GM23338 (cell line): Measurements from ENCODE around the gene SYT12. TPM values are rescaled to one million over a fixed set of nuclear protein-coding genes. Genes with fewer than 3 reads are reported as not detected.

Source experiments
- ATAC-seq: fragments of 200-7000 bp; cut with Tn5 transposase; 3 replicates; pipeline ENCODE4 v1.9.1; 2020
- DNase-seq: peaks from one replicate; pipeline ENCODE4 v3.0.0-alpha.2; 2015; ENCODE audit warnings: low spot score
- H2AFZ ChIP-seq: fragments of 200-600 bp; sonication (generic); 2 replicates; pipeline ENCODE4 v1.8.0; 2016; ENCODE audit warnings: antibody characterized with exemption, mild to moderate bottlenecking, moderate library complexity
- H3F3A ChIP-seq: fragments of 200-600 bp; sonication (generic); replicated peaks from 2 replicates; pipeline ENCODE4 v1.8.0; 2017; ENCODE audit warnings: antibody characterized with exemption, mixed run types, low read depth
- H3K27ac ChIP-seq: fragments of 200-600 bp; sonication (generic); 2 replicates; pipeline ENCODE4 v1.6.1; 2016; ENCODE audit warnings: low read depth
- H3K27me3 ChIP-seq: fragments of 200-600 bp; sonication (generic); 2 replicates; pipeline ENCODE4 v1.8.0; 2016; ENCODE audit warnings: mild to moderate bottlenecking, mixed run types, moderate library complexity; ENCODE audit not compliant: insufficient read depth
- H3K36me3 ChIP-seq: fragments of 200-600 bp; sonication (generic); 2 replicates; pipeline ENCODE4 v1.8.0; 2016; ENCODE audit warnings: mild to moderate bottlenecking; ENCODE audit not compliant: insufficient read depth
- H3K4me1 ChIP-seq: fragments of 200-600 bp; sonication (generic); 2 replicates; pipeline ENCODE4 v1.8.0; 2016; ENCODE audit warnings: mild to moderate bottlenecking, moderate library complexity; ENCODE audit not compliant: insufficient read depth
- H3K4me2 ChIP-seq: fragments of 200-600 bp; sonication (generic); 2 replicates; pipeline ENCODE4 v1.7.1; 2017; ENCODE audit warnings: mixed run types
- H3K4me3 ChIP-seq: fragments of 200-600 bp; sonication (generic); 2 replicates; pipeline ENCODE4 v1.6.1; 2016; ENCODE audit warnings: mixed run types
- H3K79me2 ChIP-seq: fragments of 200-600 bp; sonication (generic); replicated peaks from 2 replicates; pipeline ENCODE4 v1.8.0; 2017; ENCODE audit warnings: mild to moderate bottlenecking; ENCODE audit not compliant: insufficient read depth
- H3K9me2 ChIP-seq: fragments of 200-600 bp; sonication (generic); 2 replicates; pipeline ENCODE4 v1.8.0; 2017; ENCODE audit not compliant: insufficient read depth
- H4K20me1 ChIP-seq: fragments of 200-600 bp; sonication (generic); replicated peaks from 2 replicates; pipeline ENCODE4 v1.8.0; 2017; ENCODE audit warnings: mild to moderate bottlenecking; ENCODE audit not compliant: insufficient read depth
- H3K27ac Mint-ChIP-seq: 2 replicates; pipeline ENCODE4 v1.8.0; 2020; ENCODE audit warnings: inconsistent platforms, mild to moderate bottlenecking, moderate library complexity, mixed read lengths
- H3K27me3 Mint-ChIP-seq: 3 replicates; pipeline ENCODE4 v1.8.0; 2022; ENCODE audit warnings: low read depth, mild to moderate bottlenecking, moderate library complexity, mixed read lengths, inconsistent platforms; ENCODE audit not compliant: insufficient read depth, poor library complexity
- H3K36me3 Mint-ChIP-seq: 3 replicates; pipeline ENCODE4 v1.8.0; 2021; ENCODE audit warnings: low read depth, mild to moderate bottlenecking, inconsistent platforms, moderate library complexity, mixed read lengths
- H3K4me1 Mint-ChIP-seq: 3 replicates; pipeline ENCODE4 v1.8.0; 2020; ENCODE audit warnings: mild to moderate bottlenecking, inconsistent platforms, mixed read lengths
- H3K4me3 Mint-ChIP-seq: 3 replicates; pipeline ENCODE4 v1.8.0; 2021; ENCODE audit warnings: moderate library complexity, mild to moderate bottlenecking, inconsistent platforms, mixed read lengths
- H3K9me3 Mint-ChIP-seq: 3 replicates; pipeline ENCODE4 v1.8.0; 2020; ENCODE audit warnings: moderate library complexity, mild to moderate bottlenecking, inconsistent platforms, mixed read lengths
- JUNB ChIP-seq: IDR thresholded peaks from one replicate; pipeline ENCODE4 v1.6.1; 2016; ENCODE audit warnings: antibody characterized with exemption; ENCODE audit not compliant: unreplicated experiment
- POLR2AphosphoS5 ChIP-seq: IDR thresholded peaks from 2 replicates; pipeline ENCODE4 v1.6.1; 2016; ENCODE audit warnings: antibody characterized with exemption, low read depth
- STAT1 ChIP-seq: IDR thresholded peaks from one replicate; pipeline ENCODE4 v1.6.1; 2016; ENCODE audit warnings: antibody characterized with exemption; ENCODE audit not compliant: unreplicated experiment
- ZNF331 ChIP-seq: fragments of 250-450 bp; sonication (Bioruptor Pico); IDR thresholded peaks from 2 replicates; pipeline ENCODE4 v1.5.0; 2020; ENCODE audit warnings: low read depth, mild to moderate bottlenecking, moderate library complexity
- polyA plus RNA-seq: library from polyadenylated mRNA; unstranded; fragments of >200 nt; fragmentation: Nextera tagmentation; extraction: Ambion mirVana; gene quantifications from 2 replicates; pipeline ENCODE4 v1.2.1, GENCODE V29; 2016
- total RNA-seq: library from RNA; depleted of rRNA; stranded (reverse); fragments of >200 nt; shearing (Covaris generic); gene quantifications from 2 replicates; pipeline ENCODE4 v1.2.3, GENCODE V29; 2014
- TF ChIP-seq, protein P1 (sequence below): fragments of 250-450 bp; sonication (Bioruptor Pico); IDR thresholded peaks from 2 replicates; pipeline ENCODE4 v1.5.0; 2020; ENCODE audit warnings: mild to moderate bottlenecking, moderate library complexity

The SYT12 gene
- total and polyA plus RNA-seq, 2 experiments from 2014 or later: 0.92 to 2.5 TPM

DNA sequence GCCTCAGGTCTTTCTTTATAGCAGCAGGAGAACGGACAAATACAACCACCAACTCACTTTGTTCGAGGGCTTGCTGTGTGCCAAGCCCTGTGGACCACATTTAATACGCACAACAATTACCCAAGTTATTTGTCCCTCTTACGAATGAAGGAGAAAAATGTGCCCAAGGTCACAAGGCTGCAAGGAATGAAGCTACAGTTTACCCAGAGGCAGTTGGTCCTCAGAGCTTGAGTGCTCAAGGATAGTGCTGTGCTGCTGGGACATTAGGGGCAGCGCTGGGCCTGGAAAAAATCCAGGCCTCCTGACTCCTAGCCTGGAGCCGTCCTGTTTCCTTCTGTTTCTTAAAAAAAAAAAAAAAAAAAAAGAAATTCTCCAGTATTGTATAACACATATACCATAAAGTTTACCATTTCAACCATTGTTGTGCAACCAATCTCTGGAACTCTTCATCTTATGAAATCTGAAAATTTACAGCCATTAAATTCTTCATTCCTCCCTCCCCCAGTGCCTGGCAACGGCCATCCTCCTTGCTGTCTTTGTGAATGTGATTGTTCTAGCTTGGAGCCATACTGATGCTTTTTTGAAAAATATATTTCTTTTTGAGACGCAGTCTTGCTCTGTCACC lies 48.9 kb upstream of the SYT12 start (continued):
- TF ChIP-seq, protein P1, sequence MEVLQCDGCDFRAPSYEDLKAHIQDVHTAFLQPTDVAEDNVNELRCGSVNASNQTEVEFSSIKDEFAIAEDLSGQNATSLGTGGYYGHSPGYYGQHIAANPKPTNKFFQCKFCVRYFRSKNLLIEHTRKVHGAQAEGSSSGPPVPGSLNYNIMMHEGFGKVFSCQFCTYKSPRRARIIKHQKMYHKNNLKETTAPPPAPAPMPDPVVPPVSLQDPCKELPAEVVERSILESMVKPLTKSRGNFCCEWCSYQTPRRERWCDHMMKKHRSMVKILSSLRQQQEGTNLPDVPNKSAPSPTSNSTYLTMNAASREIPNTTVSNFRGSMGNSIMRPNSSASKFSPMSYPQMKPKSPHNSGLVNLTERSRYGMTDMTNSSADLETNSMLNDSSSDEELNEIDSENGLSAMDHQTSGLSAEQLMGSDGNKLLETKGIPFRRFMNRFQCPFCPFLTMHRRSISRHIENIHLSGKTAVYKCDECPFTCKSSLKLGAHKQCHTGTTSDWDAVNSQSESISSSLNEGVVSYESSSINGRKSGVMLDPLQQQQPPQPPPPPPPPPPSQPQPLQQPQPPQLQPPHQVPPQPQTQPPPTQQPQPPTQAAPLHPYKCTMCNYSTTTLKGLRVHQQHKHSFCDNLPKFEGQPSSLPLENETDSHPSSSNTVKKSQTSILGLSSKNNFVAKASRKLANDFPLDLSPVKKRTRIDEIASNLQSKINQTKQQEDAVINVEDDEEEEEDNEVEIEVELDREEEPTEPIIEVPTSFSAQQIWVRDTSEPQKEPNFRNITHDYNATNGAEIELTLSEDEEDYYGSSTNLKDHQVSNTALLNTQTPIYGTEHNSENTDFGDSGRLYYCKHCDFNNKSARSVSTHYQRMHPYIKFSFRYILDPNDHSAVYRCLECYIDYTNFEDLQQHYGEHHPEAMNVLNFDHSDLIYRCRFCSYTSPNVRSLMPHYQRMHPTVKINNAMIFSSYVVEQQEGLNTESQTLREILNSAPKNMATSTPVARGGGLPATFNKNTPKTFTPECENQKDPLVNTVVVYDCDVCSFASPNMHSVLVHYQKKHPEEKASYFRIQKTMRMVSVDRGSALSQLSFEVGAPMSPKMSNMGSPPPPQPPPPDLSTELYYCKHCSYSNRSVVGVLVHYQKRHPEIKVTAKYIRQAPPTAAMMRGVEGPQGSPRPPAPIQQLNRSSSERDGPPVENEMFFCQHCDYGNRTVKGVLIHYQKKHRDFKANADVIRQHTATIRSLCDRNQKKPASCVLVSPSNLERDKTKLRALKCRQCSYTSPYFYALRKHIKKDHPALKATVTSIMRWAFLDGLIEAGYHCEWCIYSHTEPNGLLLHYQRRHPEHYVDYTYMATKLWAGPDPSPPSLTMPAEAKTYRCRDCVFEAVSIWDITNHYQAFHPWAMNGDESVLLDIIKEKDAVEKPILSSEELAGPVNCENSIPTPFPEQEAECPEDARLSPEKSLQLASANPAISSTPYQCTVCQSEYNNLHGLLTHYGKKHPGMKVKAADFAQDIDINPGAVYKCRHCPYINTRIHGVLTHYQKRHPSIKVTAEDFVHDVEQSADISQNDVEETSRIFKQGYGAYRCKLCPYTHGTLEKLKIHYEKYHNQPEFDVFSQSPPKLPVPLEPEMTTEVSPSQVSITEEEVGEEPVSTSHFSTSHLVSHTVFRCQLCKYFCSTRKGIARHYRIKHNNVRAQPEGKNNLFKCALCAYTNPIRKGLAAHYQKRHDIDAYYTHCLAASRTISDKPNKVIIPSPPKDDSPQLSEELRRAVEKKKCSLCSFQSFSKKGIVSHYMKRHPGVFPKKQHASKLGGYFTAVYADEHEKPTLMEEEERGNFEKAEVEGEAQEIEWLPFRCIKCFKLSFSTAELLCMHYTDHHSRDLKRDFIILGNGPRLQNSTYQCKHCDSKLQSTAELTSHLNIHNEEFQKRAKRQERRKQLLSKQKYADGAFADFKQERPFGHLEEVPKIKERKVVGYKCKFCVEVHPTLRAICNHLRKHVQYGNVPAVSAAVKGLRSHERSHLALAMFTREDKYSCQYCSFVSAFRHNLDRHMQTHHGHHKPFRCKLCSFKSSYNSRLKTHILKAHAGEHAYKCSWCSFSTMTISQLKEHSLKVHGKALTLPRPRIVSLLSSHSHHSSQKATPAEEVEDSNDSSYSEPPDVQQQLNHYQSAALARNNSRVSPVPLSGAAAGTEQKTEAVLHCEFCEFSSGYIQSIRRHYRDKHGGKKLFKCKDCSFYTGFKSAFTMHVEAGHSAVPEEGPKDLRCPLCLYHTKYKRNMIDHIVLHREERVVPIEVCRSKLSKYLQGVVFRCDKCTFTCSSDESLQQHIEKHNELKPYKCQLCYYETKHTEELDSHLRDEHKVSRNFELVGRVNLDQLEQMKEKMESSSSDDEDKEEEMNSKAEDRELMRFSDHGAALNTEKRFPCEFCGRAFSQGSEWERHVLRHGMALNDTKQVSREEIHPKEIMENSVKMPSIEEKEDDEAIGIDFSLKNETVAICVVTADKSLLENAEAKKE (CRISPR knock-in tag): no peak
- TF ChIP-seq JUNB (no peak), POLR2AphosphoS5 (no peak), STAT1 (no peak), ZNF331 (CRISPR knock-in tag) (no peak)

DNA sequence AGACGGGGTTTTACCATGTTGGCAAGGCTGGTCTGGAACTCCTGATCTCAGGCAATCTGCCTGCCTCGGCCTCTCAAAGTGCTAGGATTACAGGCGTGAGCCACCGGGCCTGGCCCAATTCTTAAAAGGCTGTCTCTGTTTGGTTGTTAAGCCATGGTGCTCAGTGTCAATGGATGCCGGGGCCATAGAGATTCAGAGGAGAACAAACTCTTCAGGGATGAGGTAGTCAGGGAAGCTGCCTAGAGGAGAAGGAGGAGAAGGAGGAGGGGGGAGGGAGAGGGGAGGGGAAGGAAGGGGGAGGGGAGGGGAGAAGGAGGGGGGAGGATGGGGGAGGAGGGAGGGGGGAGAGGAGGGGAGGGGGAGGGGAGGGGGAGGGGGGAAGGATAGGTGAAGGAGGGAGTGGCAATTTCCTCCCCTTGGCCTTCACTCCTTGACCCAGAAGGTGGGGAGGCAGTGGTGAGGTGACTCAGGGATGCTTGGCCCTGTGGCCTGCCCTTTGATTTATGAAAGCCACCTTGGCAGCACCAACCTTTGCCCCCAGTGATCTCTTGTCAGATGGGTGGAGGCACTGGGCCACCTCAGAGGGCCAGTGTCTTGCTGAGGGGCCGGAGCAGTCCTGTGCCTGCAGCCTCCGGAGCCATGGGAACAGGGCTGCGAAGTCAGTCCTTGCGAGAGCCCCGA lies 48.1 kb upstream of the SYT12 start, which contains the start of gene C11orf86:
Gene C11orf86 (plus strand): TSS at position 581 of the 681 bp plus-strand sequence. CDS start 59 bp downstream, at position 640.
- H3K27me3 Mint-ChIP-seq: peaks cover 12% of the 10 kb centered on the region
- TF ChIP-seq POLR2AphosphoS5 (no peak), JUNB (no peak)
- H3K9me3 Mint-ChIP-seq: peaks cover 9% of the 10 kb centered on the region
- Histone ChIP-seq H3K27ac (peak within 1 kb of the TSS; percentile 63; the same call in 1 of the 2 replicates), H3K4me2 (0 out of 2 replicates have a peak within 1 kb of the TSS, but pooled peaks have one; percentile 26), H2AFZ (peak within 1 kb of the TSS; percentile 87; the same call in 1 of the 2 replicates), H3K4me3 (no peak within 1 kb of the TSS), H3K27me3 (no peaks in the 10 kb centered on the region), H3K9me2 (peaks cover 5% of the 10 kb centered on the region; the same call in 1 of the 2 replicates), H3K36me3 (no peaks in the 10 kb centered on the region), H3K4me1 (peaks cover 11% of the 10 kb centered on the region; the same call in 1 of the 2 replicates), H3K79me2 (no peaks in the 10 kb centered on the region), H3F3A (no peaks in the 10 kb centered on the region), H4K20me1 (no peaks in the 10 kb centered on the region)
- peaks cover 7% of the 10 kb centered on the region; the same call in 2 of the 3 replicates for H3K4me1 Mint-ChIP-seq
- DNase-seq (peak; percentile 48), ATAC-seq (peak; percentile 49)
- H3K27ac Mint-ChIP-seq: no peak within 1 kb of the TSS
- H3K4me3 Mint-ChIP-seq: no peak within 1 kb of the TSS
- peaks cover 5% of the 10 kb centered on the region for H3K36me3 Mint-ChIP-seq
